ENCODE measurements around the gene SPINT1.

GRCh38 chr15:40891138-40891537 is 47.3 kb downstream of the SPINT1 start:
- TF ChIP-seq CTCF (IDR thresholded peaks at IDR 0.05) = no peak
- TF ChIP-seq POLR2A (IDR thresholded peaks at IDR 0.05) = no peak
- TF ChIP-seq EP300 (IDR thresholded peaks at IDR 0.05) = no peak
